Measurements from ENCODE around the gene RPS3. TPM values are rescaled to one million over a fixed set of nuclear protein-coding genes. Genes with fewer than 3 reads are reported as not detected.

RPS3 gene
- total RNA-seq, 1 experiment from 2014 or later: 3,765 TPM

- Histone ChIP-seq H3K27me3 (ENCODE audit: insufficient read depth, low read length) (no peaks in the 10 kb centered on the region), H4K91ac (ENCODE audit: insufficient read length, low read depth, low read length) (no peak overlapping the region), H2BK20ac (ENCODE audit: low read depth, low read length, poor library complexity, severe bottlenecking) (no peak overlapping the region), H3K79me2 (ENCODE audit: insufficient read depth, low read length) (peaks cover 34% of the 10 kb centered on the region), H2BK12ac (ENCODE audit: insufficient read length, low read depth, low read length) (no peak overlapping the region), H3K9me3 (ENCODE audit: control insufficient read depth, low read depth, low read length) (no peaks in the 10 kb centered on the region), H2BK15ac (ENCODE audit: low read depth, low read length) (no peak overlapping the region), H3K4me2 (ENCODE audit: insufficient read depth, insufficient read length, low read length) (peak overlapping the region; percentile 75), H3K23ac (ENCODE audit: insufficient read length, low read depth, low read length) (no peak overlapping the region), H3K14ac (ENCODE audit: insufficient read depth, low read length) (peak overlapping the region; percentile 93; the same call in 1 of the 2 replicates), H2AFZ (ENCODE audit: low read length) (no peak overlapping the region), H3K4ac (ENCODE audit: low read depth, low read length) (no peak overlapping the region), H2AK5ac (ENCODE audit: insufficient read length, low read length) (no peak overlapping the region), H4K20me1 (ENCODE audit: control insufficient read depth, insufficient read depth, insufficient read length) (peaks cover 3% of the 10 kb centered on the region), H2BK120ac (ENCODE audit: low read depth, low read length, poor library complexity, severe bottlenecking) (no peak overlapping the region), H4K5ac (ENCODE audit: insufficient read length, low read depth, low read length) (no peak overlapping the region), H2BK5ac (ENCODE audit: insufficient read length, low read length) (no peak overlapping the region), H3K79me1 (ENCODE audit: insufficient read depth, low read depth, low read length, poor library complexity, severe bottlenecking) (peaks cover 11% of the 10 kb centered on the region), H3K27ac (ENCODE audit: insufficient read length, low read depth, low read length) (peak overlapping the region; percentile 40), H3K23me2 (ENCODE audit: insufficient read length, low read depth, low read length, poor library complexity, severe bottlenecking) (peaks cover 9% of the 10 kb centered on the region), H4K8ac (replicated peaks; ENCODE audit: insufficient read length, low read depth, low read length) (no peak overlapping the region), H3K9ac (ENCODE audit: extremely low read depth, insufficient read length, low read length) (peak overlapping the region; percentile 99), H3T11ph (ENCODE audit: low read length) (no peak overlapping the region), H3K4me1 (ENCODE audit: insufficient read depth, low read length) (no peaks in the 10 kb centered on the region; the same call in 1 of the 2 replicates), H3K56ac (ENCODE audit: insufficient read length, low read depth, low read length) (no peak overlapping the region), H3K18ac (ENCODE audit: insufficient read length, low read depth, low read length) (no peak overlapping the region)
- H3K27me3 Mint-ChIP-seq (ENCODE audit: low read depth): no peaks in the 10 kb centered on the region; the same call in 1 of the 2 replicates
- peaks cover 58 to 61% (median 59%) of the 10 kb centered on the region in 3 experiments for H3K36me3 Mint-ChIP-seq (ENCODE audit: insufficient read depth in 1 of 3, low read depth in 3 of 3)
- peaks cover 4 to 6% of the 10 kb centered on the region in 2 experiments; a peak in 3 of 5 replicates for H3K9me3 Mint-ChIP-seq
- no CpG with 5 or more reads among the region's 11 CpGs for WGBS (ENCODE audit: extremely low coverage, insufficient read length, low lambda C conversion rate)
- TF ChIP-seq CTCF (conservative IDR thresholded peaks at IDR 0.05): no peak
- H3K27ac Mint-ChIP-seq: peak overlapping the region; percentile 99 to 100 (median 99); a peak in 6 of 7 replicates
- peak overlapping the region; percentile 97 to 99 for H3K4me3 Mint-ChIP-seq
- peaks cover 22 to 35% of the 10 kb centered on the region in 2 experiments for H3K4me1 Mint-ChIP-seq
- DNase-seq: no peak
Observed at GRCh38 chr11:75400146-75400865, 988 bp downstream of the RPS3 start.
